Measurements from ENCODE around the gene MAGIX.

Gene MAGIX

GRCh38 chrX:49208399-49208798, 45.8 kb downstream of the MAGIX start:
- no peak for DNase-seq (ENCODE audit: low spot score)
- TF ChIP-seq CTCF (IDR thresholded peaks at IDR 0.05), result no peak
- no peak overlapping the region for H3K27ac ChIP-seq
- H3K4me3 ChIP-seq, result no peak overlapping the region

- Histone ChIP-seq H3K27ac (no peak overlapping the region), H3K4me3 (no peak overlapping the region)
- DNase-seq (ENCODE audit: low spot score), result no peak
- no peak for TF ChIP-seq CTCF (IDR thresholded peaks at IDR 0.05)
Observed at GRCh38 chrX:49209434-49210251, 47.1 kb downstream of the MAGIX start.

GRCh38 chrX:49210406-49210805, 47.8 kb downstream of the MAGIX start:
- no peak for DNase-seq (ENCODE audit: low spot score)
- no peak for TF ChIP-seq CTCF (IDR thresholded peaks at IDR 0.05)
- Histone ChIP-seq H3K27ac (no peak overlapping the region), H3K4me3 (no peak overlapping the region)

- no peak for TF ChIP-seq CTCF (IDR thresholded peaks at IDR 0.05)
- H3K27ac ChIP-seq, result no peak overlapping the region
- no peak overlapping the region for H3K4me3 ChIP-seq
- DNase-seq (ENCODE audit: low spot score), result no peak
Observed at GRCh38 chrX:49211074-49211473, 48.5 kb downstream of the MAGIX start.

- no peak for DNase-seq (ENCODE audit: low spot score)
- no peak for TF ChIP-seq CTCF (IDR thresholded peaks at IDR 0.05)
- Histone ChIP-seq H3K4me3 (no peak overlapping the region), H3K27ac (no peak overlapping the region)
Observed at GRCh38 chrX:49212209-49212608, 49.7 kb downstream of the MAGIX start.

- DNase-seq (ENCODE audit: low spot score), result no peak
- H3K27ac ChIP-seq, result no peak overlapping the region
- TF ChIP-seq CTCF (IDR thresholded peaks at IDR 0.05), result no peak
- H3K4me3 ChIP-seq, result no peak overlapping the region
Observed at GRCh38 chrX:49212861-49213260, 50.3 kb downstream of the MAGIX start.

GRCh38 chrX:49214416-49214815, 51.9 kb downstream of the MAGIX start:
- DNase-seq (ENCODE audit: low spot score), result no peak
- no peak for TF ChIP-seq CTCF (IDR thresholded peaks at IDR 0.05)

More at GRCh38 chrX:49214416-49214815, 51.9 kb downstream of the MAGIX start:
- Histone ChIP-seq H3K4me3 (no peak overlapping the region), H3K27ac (no peak overlapping the region)

Data from coronary artery (tissue), 2 donors.